G401.6 (cell line): ENCODE results near the gene GPC3.
"Not testable (repeated sequence)": the region's sequence is repeated elsewhere in the genome, so short reads cannot be mapped to it uniquely, and the experiment has no call there.

Experiments used
- FAIRE-seq: peaks from 2 replicates; lab custom pipeline; 2012; peaks lifted over from hg19 to GRCh38; lab: Jason Lieb, UNC

GPC3 gene

DNA sequence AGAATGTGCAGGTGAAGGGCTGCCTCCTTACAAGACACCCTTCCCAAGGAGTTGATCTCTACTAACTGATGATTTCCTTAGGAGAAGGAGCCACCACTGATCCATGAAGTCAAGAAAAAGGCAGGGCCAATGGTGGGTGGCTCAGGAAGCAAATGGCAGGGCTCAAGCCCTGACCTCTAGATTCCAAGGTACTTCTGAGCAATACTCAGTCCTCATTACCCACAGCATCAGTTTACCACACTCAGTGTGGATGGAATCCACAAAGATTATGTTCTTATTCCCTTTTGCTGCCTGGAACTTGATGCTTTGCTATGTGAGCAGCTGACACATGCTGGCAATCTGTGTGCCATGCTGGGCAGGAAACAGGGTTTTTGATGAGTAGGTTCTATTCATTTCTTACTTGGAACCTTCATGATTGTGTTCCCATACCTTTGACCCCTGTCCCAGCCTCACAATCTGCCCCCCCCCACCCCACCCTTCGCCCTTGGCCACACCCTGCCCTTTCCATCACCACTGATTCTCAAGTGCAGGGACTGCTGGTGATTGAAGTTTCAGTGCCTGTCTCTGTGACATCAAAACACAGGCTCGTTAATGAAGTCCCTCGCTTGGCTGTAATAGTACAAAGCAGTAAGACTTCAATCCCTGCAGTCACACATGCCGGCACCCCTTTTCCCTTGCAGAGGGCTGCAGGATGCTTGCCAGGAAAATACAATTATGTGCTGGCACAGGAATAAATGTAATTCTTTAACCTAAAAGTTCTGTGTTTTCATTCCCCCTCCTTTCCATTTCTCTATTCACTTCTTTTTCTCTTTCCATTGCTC is 434.5 kb downstream of the GPC3 start:
- no peak for FAIRE-seq

DNA sequence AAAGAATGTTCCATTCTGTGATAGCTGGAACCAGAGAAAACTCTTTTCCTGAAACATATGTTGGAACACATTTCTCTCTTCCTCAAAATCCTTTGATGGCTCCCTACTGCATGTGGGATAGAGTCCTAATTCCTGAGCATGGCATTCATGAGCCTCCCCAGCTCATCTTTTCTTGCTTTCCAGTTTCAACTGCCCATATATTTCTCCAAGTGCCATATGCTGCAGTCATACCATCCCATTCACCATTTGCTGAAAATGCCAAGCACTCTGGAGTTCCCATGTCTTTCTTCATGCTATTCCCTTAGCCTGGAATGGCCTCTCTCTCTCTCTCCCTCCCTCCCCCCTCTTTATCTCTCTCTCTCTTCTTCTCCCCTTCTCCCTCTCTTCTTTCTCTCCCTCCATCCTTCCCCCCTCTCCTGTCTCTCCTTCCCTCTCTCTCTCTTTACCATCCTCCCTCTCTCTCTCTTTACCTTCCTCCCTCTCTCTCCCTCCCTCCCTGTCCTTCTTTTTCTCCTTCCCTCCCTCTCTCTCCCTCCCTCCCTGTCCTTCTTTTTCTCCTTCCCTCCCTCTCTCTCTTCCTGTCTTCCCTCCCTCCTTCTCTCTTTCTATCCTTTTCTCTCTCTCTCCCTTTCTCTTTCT is 436.0 kb downstream of the GPC3 start:
- no peak for FAIRE-seq

GRCh38 chrX:133546441-133546840 is 439.0 kb downstream of the GPC3 start:
- FAIRE-seq, result no peak

- FAIRE-seq, result no peak
Observed at GRCh38 chrX:133544778-133545177, 440.6 kb downstream of the GPC3 start.

DNA sequence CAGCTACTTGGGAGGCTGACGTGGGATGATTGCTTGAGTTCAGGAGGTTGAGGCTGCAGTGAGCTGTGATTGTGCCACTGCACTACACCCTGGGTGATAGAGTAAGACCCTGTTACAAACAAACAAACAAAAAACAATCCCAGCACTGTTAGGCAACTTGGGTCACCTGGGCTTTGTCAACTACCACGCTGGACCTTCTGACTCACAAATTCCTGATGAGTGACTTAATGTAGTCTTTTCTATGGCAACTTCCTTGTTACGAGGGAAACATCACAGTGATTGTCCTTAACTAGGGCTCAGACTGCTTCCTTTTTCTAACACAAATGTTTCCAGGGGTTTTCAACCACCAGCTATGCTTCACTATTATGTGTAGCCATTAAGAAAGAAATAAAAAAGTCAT is 441.3 kb downstream of the GPC3 start:
- FAIRE-seq, result no peak

GRCh38 chrX:133543654-133544053 is 441.7 kb downstream of the GPC3 start:
- no peak for FAIRE-seq

- no peak for FAIRE-seq
Observed at GRCh38 chrX:133542476-133542875, 442.9 kb downstream of the GPC3 start.

- no peak for FAIRE-seq
Observed at GRCh38 chrX:133541021-133541420, 444.4 kb downstream of the GPC3 start.

DNA sequence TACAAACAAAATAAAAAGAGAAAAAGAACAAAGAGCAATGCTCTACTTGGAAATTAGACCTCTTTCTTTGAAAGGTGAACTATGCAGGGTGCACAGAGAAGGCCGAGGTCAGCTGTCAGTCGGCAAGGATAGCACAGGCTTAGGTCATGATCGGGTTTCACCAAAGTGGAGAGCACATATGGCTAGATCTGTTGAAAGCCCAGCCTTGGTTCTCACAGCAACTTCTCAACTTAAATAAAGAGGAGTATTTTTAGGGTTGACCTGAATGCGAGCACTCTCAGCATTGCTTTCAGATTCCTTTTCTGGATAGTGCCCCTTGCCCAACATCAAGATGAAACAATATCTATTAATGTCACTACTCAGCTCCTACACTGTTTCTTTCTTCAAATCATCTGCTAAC is 447.2 kb downstream of the GPC3 start:
- no peak for FAIRE-seq

DNA sequence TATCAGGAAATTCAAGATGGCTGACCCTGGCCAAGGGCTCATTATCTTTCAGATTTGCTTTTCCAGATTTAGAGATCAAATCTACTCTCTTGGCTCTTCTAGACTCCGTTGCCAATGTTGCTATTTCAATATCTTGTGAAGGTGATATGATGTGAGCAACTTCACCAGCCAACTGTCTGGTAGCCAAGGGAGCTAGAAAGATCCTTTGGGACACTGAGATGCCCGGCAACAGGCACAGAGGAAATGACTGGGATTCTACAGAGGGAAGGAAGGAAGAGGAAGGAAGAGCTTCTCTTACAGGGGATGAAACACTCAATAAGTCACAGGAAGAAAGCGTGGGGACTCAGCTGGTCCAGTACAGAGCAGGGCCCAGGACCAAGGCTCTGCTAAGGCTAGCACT is 448.3 kb downstream of the GPC3 start:
- FAIRE-seq, result no peak

DNA sequence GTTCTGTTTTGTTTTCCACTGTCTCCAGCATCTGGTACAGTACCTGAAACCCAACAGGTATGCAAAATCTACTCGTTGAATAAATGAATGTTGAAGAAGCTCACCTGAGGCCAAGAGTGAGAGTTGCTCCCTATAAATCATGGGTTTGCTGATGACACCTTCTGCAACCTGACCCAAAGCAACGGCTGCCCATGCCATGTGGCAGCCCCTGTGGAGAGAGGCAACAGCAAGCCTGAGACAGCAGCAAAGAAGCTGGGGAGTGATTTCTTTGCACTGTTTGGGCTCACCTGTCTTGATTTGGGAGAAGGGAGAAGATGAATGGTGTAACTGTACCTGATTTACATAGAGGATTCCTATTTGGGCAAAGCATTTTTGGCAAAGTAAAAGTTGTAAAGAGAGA is 450.3 kb downstream of the GPC3 start:
- no peak for FAIRE-seq

DNA sequence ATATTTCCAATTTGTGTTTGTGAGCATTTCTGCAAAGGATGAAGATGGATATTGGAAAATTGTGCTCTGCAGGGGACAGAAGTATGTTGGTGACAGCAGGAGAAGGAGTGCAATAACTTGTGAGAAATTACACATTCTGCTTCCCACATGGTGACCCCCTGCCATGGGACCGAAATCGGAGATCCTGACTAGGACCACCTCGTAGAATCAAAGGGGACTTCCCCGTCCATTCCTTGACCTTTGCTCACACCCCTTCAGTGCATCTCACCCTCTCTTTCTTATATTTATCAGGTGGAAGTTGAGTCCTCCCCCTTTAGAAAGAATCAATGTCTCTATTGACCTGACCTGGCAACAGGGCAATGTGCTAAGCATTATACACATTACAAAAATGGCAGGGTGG is 451.2 kb downstream of the GPC3 start:
- no peak for FAIRE-seq

DNA sequence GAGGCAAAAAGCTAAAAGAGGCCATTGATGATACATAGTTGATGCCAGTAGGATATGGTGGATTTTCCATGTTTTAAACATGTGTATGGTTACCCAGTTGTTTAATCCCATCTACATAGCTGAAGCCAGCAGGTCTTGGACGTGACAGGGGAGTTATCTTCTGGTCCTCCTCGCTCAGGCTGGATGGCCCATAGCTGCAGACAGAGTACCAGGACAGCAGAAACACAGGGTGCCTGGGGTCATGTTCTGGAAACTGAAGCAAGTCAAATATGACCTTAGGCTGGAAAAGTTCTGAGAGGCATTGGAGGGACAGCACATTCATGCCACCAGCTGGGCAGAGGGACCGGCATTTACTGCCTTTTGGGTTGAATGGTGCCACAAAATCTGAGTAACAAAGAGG is 452.1 kb downstream of the GPC3 start:
- no peak for FAIRE-seq

- FAIRE-seq, result no peak
Observed at GRCh38 chrX:133530960-133531359, 454.4 kb downstream of the GPC3 start.

GRCh38 chrX:133529578-133529977 is 455.8 kb downstream of the GPC3 start:
- FAIRE-seq, result no peak

GRCh38 chrX:133527825-133528224 is 457.6 kb downstream of the GPC3 start:
- no peak for FAIRE-seq

- FAIRE-seq, result no peak
Observed at GRCh38 chrX:133527415-133527814, 458.0 kb downstream of the GPC3 start.

DNA sequence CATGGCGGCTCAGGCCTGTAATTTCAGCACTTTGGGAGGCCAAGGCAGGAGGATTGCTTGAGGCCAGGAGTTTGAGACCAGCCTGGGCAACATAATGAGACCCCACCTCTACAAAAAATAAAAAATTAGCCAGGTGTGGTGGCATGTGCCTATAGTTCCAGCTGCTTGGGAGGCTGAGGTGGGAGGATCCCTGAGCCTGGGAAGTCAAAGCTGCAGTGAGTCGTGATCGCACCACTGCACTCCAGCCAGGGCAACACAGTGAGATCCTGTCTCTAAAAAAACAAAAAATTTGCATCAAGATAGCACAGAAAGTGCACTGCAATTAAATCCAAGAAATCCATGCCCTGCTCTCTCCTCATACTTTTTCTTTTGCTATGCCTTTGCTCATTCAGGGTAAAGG is 458.6 kb downstream of the GPC3 start:
- FAIRE-seq, result not testable (repeated sequence)

- FAIRE-seq, result no peak
Observed at GRCh38 chrX:133523526-133523925, 461.9 kb downstream of the GPC3 start.

- FAIRE-seq, result no peak
Observed at GRCh38 chrX:133523081-133523487, 462.3 kb downstream of the GPC3 start.

DNA sequence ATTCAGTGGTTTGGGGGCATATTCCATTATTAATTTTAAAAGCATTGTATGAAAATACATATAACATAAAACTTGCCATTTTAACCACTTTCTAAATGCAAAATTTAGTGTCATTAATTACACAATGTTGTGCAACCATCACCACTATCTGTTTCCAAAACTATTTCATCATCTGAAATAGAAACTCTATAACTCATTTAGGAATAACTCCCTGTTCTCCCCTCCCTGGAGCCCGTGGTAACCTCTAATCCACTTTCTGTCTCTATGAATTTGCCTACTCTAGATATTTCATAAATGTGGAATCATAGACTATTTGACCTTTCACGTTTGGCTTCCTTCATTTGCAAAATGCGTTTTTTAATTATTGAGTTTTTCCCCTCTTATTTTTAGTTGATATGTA is 468.7 kb downstream of the GPC3 start:
- no peak for FAIRE-seq

- no peak for FAIRE-seq
Observed at GRCh38 chrX:133514486-133514885, 470.9 kb downstream of the GPC3 start.

DNA sequence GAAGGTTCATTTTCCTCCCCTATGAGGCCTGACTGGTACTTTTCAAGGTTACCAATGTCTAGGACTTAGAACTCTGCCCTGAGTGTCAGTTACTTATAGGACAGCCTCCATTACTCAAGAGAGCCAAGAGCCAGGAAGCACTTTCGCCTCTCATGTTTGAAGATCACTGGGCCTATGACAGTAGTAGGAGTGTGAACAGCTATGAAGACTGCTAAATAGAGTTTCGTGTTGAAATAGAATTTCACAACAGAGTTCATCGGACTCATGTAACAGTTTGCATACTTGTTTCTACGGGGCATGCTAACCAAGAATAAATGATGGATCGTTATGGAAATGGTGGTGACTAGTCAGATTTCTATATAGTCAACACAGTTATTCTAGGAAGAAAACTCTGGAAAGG is 472.3 kb downstream of the GPC3 start:
- no peak for FAIRE-seq

GRCh38 chrX:133511041-133511440 is 474.4 kb downstream of the GPC3 start:
- FAIRE-seq, result no peak
